Spleen (tissue), 7 donors: Measurements from ENCODE around the gene NPM3.

Experiments used
- POLR2A ChIP-seq, 3 donors: fragments of 450-650 bp; IDR thresholded peaks; one replicate each; pipeline ENCODE4 v1.5.1; 2017; ENCODE audit warnings: antibody characterized with exemption in 3 of 3, mild to moderate bottlenecking in 1 of 3
- TF ChIP-seq, protein P1 (sequence below), 11 experiments: fragments of 200-600 bp in 7 of 11; fragments of 450-650 bp in 4 of 11; sonication (generic) in 4 of 11; IDR thresholded peaks in 8 of 11; conservative IDR thresholded peaks in 3 of 11; 1 replicate in 7 of 11; 2 replicates in 4 of 11; pipeline versions ENCODE4 v1.4.0 to v1.8.0; 2016 to 2021; ENCODE audit warnings: antibody characterized with exemption in 11 of 11, inconsistent platforms in 4 of 11, mild to moderate bottlenecking in 1 of 11
- donor health status: DM: no; HTN: no; CAD: no; lungs with moderate emphysema.
- donor health status: DM: no; HTN: no; CAD: no.
- donor health status: DM: no; HTN: no; CAD: no.

- no peak for TF ChIP-seq POLR2A (IDR thresholded peaks at IDR 0.05)
- TF ChIP-seq, protein P1, sequence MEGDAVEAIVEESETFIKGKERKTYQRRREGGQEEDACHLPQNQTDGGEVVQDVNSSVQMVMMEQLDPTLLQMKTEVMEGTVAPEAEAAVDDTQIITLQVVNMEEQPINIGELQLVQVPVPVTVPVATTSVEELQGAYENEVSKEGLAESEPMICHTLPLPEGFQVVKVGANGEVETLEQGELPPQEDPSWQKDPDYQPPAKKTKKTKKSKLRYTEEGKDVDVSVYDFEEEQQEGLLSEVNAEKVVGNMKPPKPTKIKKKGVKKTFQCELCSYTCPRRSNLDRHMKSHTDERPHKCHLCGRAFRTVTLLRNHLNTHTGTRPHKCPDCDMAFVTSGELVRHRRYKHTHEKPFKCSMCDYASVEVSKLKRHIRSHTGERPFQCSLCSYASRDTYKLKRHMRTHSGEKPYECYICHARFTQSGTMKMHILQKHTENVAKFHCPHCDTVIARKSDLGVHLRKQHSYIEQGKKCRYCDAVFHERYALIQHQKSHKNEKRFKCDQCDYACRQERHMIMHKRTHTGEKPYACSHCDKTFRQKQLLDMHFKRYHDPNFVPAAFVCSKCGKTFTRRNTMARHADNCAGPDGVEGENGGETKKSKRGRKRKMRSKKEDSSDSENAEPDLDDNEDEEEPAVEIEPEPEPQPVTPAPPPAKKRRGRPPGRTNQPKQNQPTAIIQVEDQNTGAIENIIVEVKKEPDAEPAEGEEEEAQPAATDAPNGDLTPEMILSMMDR (IDR thresholded peaks at IDR 0.05 in 8 of 11, conservative IDR thresholded peaks at IDR 0.05 in 3 of 11), result no peak
Measured at GRCh38 chr10:101817337-101818118, 34.3 kb upstream of the NPM3 start.
